Nephron progenitor cell (in vitro differentiated cells): ENCODE results near the gene MAP4K4.
A peak's percentile ranks its signal among the peaks of the same experiment; 100 is the strongest.

ENCODE experiments used
- DNase-seq: peaks from one replicate; pipeline ENCODE4 v3.0.0; 2021
- H3K27ac Mint-ChIP-seq: 2 replicates; pipeline ENCODE4 v1.8.0; 2021; ENCODE audit warnings: mild to moderate bottlenecking, moderate library complexity, mixed read lengths
- H3K27me3 Mint-ChIP-seq: 2 replicates; pipeline ENCODE4 v1.8.0; 2021; ENCODE audit warnings: mild to moderate bottlenecking, low read depth, mixed read lengths; ENCODE audit not compliant: poor library complexity
- H3K36me3 Mint-ChIP-seq: 2 replicates; pipeline ENCODE4 v1.8.0; 2021; ENCODE audit warnings: low read depth, mixed read lengths
- H3K4me1 Mint-ChIP-seq: 2 replicates; pipeline ENCODE4 v1.8.0; 2021; ENCODE audit warnings: mixed read lengths
- H3K4me3 Mint-ChIP-seq: 2 replicates; pipeline ENCODE4 v1.8.0; 2021; ENCODE audit warnings: mild to moderate bottlenecking, moderate library complexity, mixed read lengths
- H3K9me3 Mint-ChIP-seq: 2 replicates; pipeline ENCODE4 v1.8.0; 2021; ENCODE audit warnings: mild to moderate bottlenecking, moderate library complexity, mixed read lengths
- CTCF ChIP-seq: fragments of 200-600 bp; sonication (generic); IDR thresholded peaks from 2 replicates; pipeline ENCODE4 v1.5.0; 2021; ENCODE audit warnings: antibody characterized with exemption

The MAP4K4 gene

GRCh38 chr2:101754618-101755017 lies 57.1 kb downstream of the MAP4K4 start:
- peaks cover 53% of the 10 kb centered on the region for H3K4me1 Mint-ChIP-seq
- no peak for TF ChIP-seq CTCF
- H3K36me3 Mint-ChIP-seq: peaks cover 32% of the 10 kb centered on the region
- no peaks in the 10 kb centered on the region for H3K27me3 Mint-ChIP-seq
- H3K27ac Mint-ChIP-seq: peak overlapping the region; percentile 98
- H3K4me3 Mint-ChIP-seq: peak overlapping the region; percentile 56
- DNase-seq: no peak
- peaks cover 22% of the 10 kb centered on the region for H3K9me3 Mint-ChIP-seq

GRCh38 chr2:101756266-101756665 lies 58.8 kb downstream of the MAP4K4 start:
- no peak for DNase-seq
- H3K36me3 Mint-ChIP-seq: peaks cover 30% of the 10 kb centered on the region
- no peaks in the 10 kb centered on the region for H3K27me3 Mint-ChIP-seq
- peaks cover 49% of the 10 kb centered on the region for H3K4me1 Mint-ChIP-seq
- H3K27ac Mint-ChIP-seq: no peak overlapping the region
- no peak for TF ChIP-seq CTCF
- no peak overlapping the region for H3K4me3 Mint-ChIP-seq
- H3K9me3 Mint-ChIP-seq: peaks cover 19% of the 10 kb centered on the region

GRCh38 chr2:101758001-101758400 lies 60.5 kb downstream of the MAP4K4 start:
- DNase-seq: no peak
- H3K27me3 Mint-ChIP-seq: no peaks in the 10 kb centered on the region
- peaks cover 46% of the 10 kb centered on the region for H3K4me1 Mint-ChIP-seq
- peaks cover 32% of the 10 kb centered on the region for H3K36me3 Mint-ChIP-seq
- H3K27ac Mint-ChIP-seq: no peak overlapping the region
- no peak for TF ChIP-seq CTCF
- no peak overlapping the region for H3K4me3 Mint-ChIP-seq
- peaks cover 19% of the 10 kb centered on the region for H3K9me3 Mint-ChIP-seq

GRCh38 chr2:101759162-101759561 lies 61.7 kb downstream of the MAP4K4 start:
- no peak overlapping the region for H3K4me3 Mint-ChIP-seq
- no peak for TF ChIP-seq CTCF
- H3K9me3 Mint-ChIP-seq: peaks cover 19% of the 10 kb centered on the region
- H3K27me3 Mint-ChIP-seq: no peaks in the 10 kb centered on the region
- peaks cover 45% of the 10 kb centered on the region for H3K4me1 Mint-ChIP-seq
- DNase-seq: no peak
- peaks cover 32% of the 10 kb centered on the region for H3K36me3 Mint-ChIP-seq
- no peak overlapping the region for H3K27ac Mint-ChIP-seq

- no peak overlapping the region for H3K4me3 Mint-ChIP-seq
Observed at GRCh38 chr2:101762451-101763171, 65.1 kb downstream of the MAP4K4 start.

More at GRCh38 chr2:101762451-101763171, 65.1 kb downstream of the MAP4K4 start:
- no peaks in the 10 kb centered on the region for H3K27me3 Mint-ChIP-seq
- DNase-seq: no peak
- H3K9me3 Mint-ChIP-seq: peaks cover 10% of the 10 kb centered on the region
- H3K4me1 Mint-ChIP-seq: peaks cover 60% of the 10 kb centered on the region
- peak overlapping the region; percentile 88 for H3K27ac Mint-ChIP-seq
- peaks cover 16% of the 10 kb centered on the region for H3K36me3 Mint-ChIP-seq
- TF ChIP-seq CTCF: no peak
